ENCODE results near the gene ZNF488.

DNA sequence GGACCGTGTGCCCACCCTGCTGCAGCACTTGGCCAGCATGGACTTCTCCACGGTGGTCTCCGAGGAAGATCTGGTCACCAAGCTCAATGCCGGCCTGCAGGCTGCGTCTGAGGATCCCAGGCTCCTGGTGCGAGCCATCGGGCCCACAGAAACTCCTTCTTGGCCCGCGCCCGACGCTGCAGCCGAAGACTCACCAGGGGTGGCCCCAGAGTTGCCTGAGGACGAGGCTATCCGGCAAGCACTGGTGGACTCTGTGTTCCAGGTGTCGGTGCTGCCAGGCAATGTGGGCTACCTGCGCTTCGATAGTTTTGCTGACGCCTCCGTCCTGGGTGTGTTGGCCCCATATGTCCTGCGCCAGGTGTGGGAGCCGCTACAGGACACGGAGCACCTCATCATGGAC, 34.6 kb downstream of the ZNF488 start:
- TF ChIP-seq EP300 (IDR thresholded peaks at IDR 0.05) (no peak), POLR2AphosphoS5 (IDR thresholded peaks at IDR 0.05) (no peak)
- TF ChIP-seq, protein P1, sequence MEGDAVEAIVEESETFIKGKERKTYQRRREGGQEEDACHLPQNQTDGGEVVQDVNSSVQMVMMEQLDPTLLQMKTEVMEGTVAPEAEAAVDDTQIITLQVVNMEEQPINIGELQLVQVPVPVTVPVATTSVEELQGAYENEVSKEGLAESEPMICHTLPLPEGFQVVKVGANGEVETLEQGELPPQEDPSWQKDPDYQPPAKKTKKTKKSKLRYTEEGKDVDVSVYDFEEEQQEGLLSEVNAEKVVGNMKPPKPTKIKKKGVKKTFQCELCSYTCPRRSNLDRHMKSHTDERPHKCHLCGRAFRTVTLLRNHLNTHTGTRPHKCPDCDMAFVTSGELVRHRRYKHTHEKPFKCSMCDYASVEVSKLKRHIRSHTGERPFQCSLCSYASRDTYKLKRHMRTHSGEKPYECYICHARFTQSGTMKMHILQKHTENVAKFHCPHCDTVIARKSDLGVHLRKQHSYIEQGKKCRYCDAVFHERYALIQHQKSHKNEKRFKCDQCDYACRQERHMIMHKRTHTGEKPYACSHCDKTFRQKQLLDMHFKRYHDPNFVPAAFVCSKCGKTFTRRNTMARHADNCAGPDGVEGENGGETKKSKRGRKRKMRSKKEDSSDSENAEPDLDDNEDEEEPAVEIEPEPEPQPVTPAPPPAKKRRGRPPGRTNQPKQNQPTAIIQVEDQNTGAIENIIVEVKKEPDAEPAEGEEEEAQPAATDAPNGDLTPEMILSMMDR (IDR thresholded peaks at IDR 0.05) = no peak

All from suprapubic skin (tissue), 4 donors.